ENCODE data around the gene TMEM130. TPM values are rescaled to one million over a fixed set of nuclear protein-coding genes. Genes with fewer than 3 reads are reported as not detected.

Gene TMEM130
- polyA plus RNA-seq, 1 donor (not counting 4 experiments of a cell fraction or from before 2014, with no cell fraction given): not detected

DNA sequence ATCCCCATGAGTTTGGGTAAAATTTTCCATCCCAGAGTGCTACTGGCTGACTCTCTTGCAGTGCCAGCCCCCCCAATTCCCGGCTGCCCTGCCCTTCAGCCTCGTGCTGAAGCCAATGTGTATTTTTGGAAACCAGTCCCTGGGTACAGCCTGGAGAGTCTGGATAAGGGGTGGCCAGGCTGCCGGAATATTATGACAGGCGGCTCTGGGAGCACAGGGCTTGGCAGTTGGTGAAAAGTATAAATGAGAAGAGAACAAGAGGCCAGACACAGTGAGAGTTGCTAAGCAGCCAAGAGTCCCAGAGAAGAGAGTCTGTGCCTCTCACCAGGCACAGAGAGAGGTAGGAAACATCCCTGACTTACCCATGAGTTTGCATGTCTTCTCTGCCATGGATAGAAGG, 53.6 kb downstream of the TMEM130 start:
- dilution Hi-C loops (cut with MboI; ENCODE audit: extremely low pct_ligation_motif_present, low sequenced_read_pairs): no loop called here
- no peak for FAIRE-seq
- TF ChIP-seq CTCF (optimal IDR thresholded peaks at IDR 0.05 in 1 of 3, IDR thresholded peaks at IDR 0.05 in 1 of 3, conservative IDR thresholded peaks at IDR 0.05 in 1 of 3; ENCODE audit: extremely low read depth in 1 of 3, insufficient read depth in 2 of 3, low read length in 3 of 3): no peak
- no peak for TF ChIP-seq EZH2 (IDR thresholded peaks at IDR 0.05; ENCODE audit: low read length)
- H3K9me1 ChIP-seq (ENCODE audit: control insufficient read depth, extremely low read depth, insufficient read depth, low read length): no peaks in the 10 kb centered on the region
- H3K4me2 ChIP-seq (ENCODE audit: control insufficient read depth, extremely low read depth, insufficient read depth, low read depth, low read length): no peak overlapping the region
- H3K79me2 ChIP-seq (ENCODE audit: control insufficient read depth, insufficient read depth, low read length): no peaks in the 10 kb centered on the region
- H3K27ac ChIP-seq (ENCODE audit: control insufficient read depth, insufficient read depth, low read length): no peak overlapping the region
- no peaks in the 10 kb centered on the region for H3K4me1 ChIP-seq (ENCODE audit: control insufficient read depth, extremely low read depth, insufficient read depth, low read length)
- no peak overlapping the region for H3K4me3 ChIP-seq (ENCODE audit: control insufficient read depth in 2 of 3, extremely low read depth in 1 of 3, insufficient read depth in 2 of 3, low read depth in 1 of 3, low read length in 3 of 3)
- no peak for DNase-seq (ENCODE audit: low read depth, low spot score)
- H2AFZ ChIP-seq (ENCODE audit: control insufficient read depth, low read length): no peak overlapping the region
- peaks cover under 1% of the 10 kb centered on the region for H3K9me3 ChIP-seq (ENCODE audit: control insufficient read depth, low read depth, low read length)
- no peaks in the 10 kb centered on the region for H4K20me1 ChIP-seq (ENCODE audit: control insufficient read depth, extremely low read depth, insufficient read depth, low read length)
- H3K27me3 ChIP-seq (ENCODE audit: control insufficient read depth, extremely low read depth, insufficient read depth, low read length): no peaks in the 10 kb centered on the region
- no peak overlapping the region for H3K9ac ChIP-seq (ENCODE audit: control insufficient read depth, extremely low read depth, insufficient read depth, low read length)
- no peaks in the 10 kb centered on the region for H3K36me3 ChIP-seq (ENCODE audit: control insufficient read depth in 2 of 2, extremely low read depth in 1 of 2, insufficient read depth in 2 of 2, low read length in 2 of 2)

DNA sequence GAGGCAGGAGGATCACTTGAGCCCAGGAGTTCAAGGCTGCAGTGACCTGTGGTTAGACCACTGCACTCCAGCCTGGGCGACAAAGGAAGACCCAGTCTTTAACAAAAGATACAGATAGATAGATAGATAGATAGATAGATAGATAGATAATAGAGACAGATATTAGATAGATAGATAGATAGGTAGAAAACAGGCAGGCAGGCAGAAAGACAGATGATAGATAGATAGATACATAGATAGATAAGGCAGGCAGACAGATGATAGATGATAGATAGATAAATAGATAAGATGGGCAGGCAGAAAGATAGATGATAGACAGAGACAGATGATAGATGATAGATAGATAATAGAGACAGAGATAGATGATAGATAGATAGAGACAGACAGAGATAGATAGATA, 54.5 kb downstream of the TMEM130 start:
- H3K9me1 ChIP-seq (ENCODE audit: control insufficient read depth, extremely low read depth, insufficient read depth, low read length): no peaks in the 10 kb centered on the region
- H4K20me1 ChIP-seq (ENCODE audit: control insufficient read depth, extremely low read depth, insufficient read depth, low read length): no peaks in the 10 kb centered on the region
- DNase-seq (ENCODE audit: low read depth, low spot score): no peak
- no peak overlapping the region for H3K4me2 ChIP-seq (ENCODE audit: control insufficient read depth, extremely low read depth, insufficient read depth, low read depth, low read length)
- H3K4me1 ChIP-seq (ENCODE audit: control insufficient read depth, extremely low read depth, insufficient read depth, low read length): no peaks in the 10 kb centered on the region
- no peak overlapping the region for H3K27ac ChIP-seq (ENCODE audit: control insufficient read depth, insufficient read depth, low read length)
- FAIRE-seq: no peak
- H3K9me3 ChIP-seq (ENCODE audit: control insufficient read depth, low read depth, low read length): peaks cover 2% of the 10 kb centered on the region
- dilution Hi-C loops (cut with MboI; ENCODE audit: extremely low pct_ligation_motif_present, low sequenced_read_pairs): no loop called here
- H3K4me3 ChIP-seq (ENCODE audit: control insufficient read depth in 2 of 3, extremely low read depth in 1 of 3, insufficient read depth in 2 of 3, low read depth in 1 of 3, low read length in 3 of 3): no peak overlapping the region
- no peaks in the 10 kb centered on the region for H3K27me3 ChIP-seq (ENCODE audit: control insufficient read depth, extremely low read depth, insufficient read depth, low read length)
- H3K36me3 ChIP-seq (ENCODE audit: control insufficient read depth in 2 of 2, extremely low read depth in 1 of 2, insufficient read depth in 2 of 2, low read length in 2 of 2): no peaks in the 10 kb centered on the region
- TF ChIP-seq CTCF (optimal IDR thresholded peaks at IDR 0.05 in 1 of 3, IDR thresholded peaks at IDR 0.05 in 1 of 3, conservative IDR thresholded peaks at IDR 0.05 in 1 of 3; ENCODE audit: extremely low read depth in 1 of 3, insufficient read depth in 2 of 3, low read length in 3 of 3) (no peak), EZH2 (IDR thresholded peaks at IDR 0.05; ENCODE audit: low read length) (no peak)
- no peak overlapping the region for H3K9ac ChIP-seq (ENCODE audit: control insufficient read depth, extremely low read depth, insufficient read depth, low read length)
- no peaks in the 10 kb centered on the region for H3K79me2 ChIP-seq (ENCODE audit: control insufficient read depth, insufficient read depth, low read length)
- no peak overlapping the region for H2AFZ ChIP-seq (ENCODE audit: control insufficient read depth, low read length)
